Panc1 (cell line): ENCODE measurements around the gene HIPK4. TPM values are rescaled to one million over a fixed set of nuclear protein-coding genes. Genes with fewer than 3 reads are reported as not detected.
A peak's percentile ranks its signal among the peaks of the same experiment; 100 is the strongest.

Experiments
- ATAC-seq: fragments of 200-7000 bp; cut with Tn5 transposase; 2 replicates; pipeline ENCODE4 v1.9.1; 2020; ENCODE audit warnings: mild to moderate bottlenecking, moderate library complexity
- Bru-seq: library from RNA; stranded (reverse); fragments of 400-500 nt; gene quantifications from one replicate; lab custom pipeline; 2021; lab: Mats Ljungman, UMichigan
- BruChase-seq, 2 experiments: library from RNA; stranded (reverse); fragments of 400-500 nt; gene quantifications; one replicate each; lab custom pipeline; 2021; lab: Mats Ljungman, UMichigan
- BruUV-seq: library from RNA; stranded (reverse); fragments of 400-500 nt; replicated peaks from 2 replicates; lab custom pipeline; 2021; lab: Mats Ljungman, UMichigan
- CTCF ChIA-PET: fragments of 300-600 bp; sonication (Branson Sonifier 250); formaldehyde crosslinking; loops from one replicate; lab custom pipeline; 2022; ENCODE audit warnings: antibody characterized with exemption; lab: Charles Lee
- POLR2A ChIA-PET: fragments of 300-600 bp; sonication (Branson Sonifier 250); formaldehyde crosslinking; loops from one replicate; lab custom pipeline; 2022; ENCODE audit warnings: antibody characterized with exemption; lab: Charles Lee
- DNase-seq: peaks from one replicate; pipeline ENCODE4 v3.0.0-alpha.2; 2010; ENCODE audit warnings: low read depth, low spot score
- H3K27ac ChIP-seq: 2 replicates; pipeline ENCODE4 v1.5.1; 2011; ENCODE audit warnings: mild to moderate bottlenecking, low read length, inconsistent platforms
- H3K27me3 ChIP-seq: fragments of 200-500 bp; sonication (Bioruptor generic); 2 replicates; pipeline ENCODE4 v1.6.0; 2014; ENCODE audit warnings: low read length, inconsistent platforms; ENCODE audit not compliant: control insufficient read depth, insufficient read depth
- H3K36me3 ChIP-seq: fragments of 200-500 bp; sonication (Bioruptor generic); 2 replicates; pipeline ENCODE4 v1.5.1; 2014; ENCODE audit warnings: inconsistent platforms, mild to moderate bottlenecking, low read length, moderate library complexity; ENCODE audit not compliant: control insufficient read depth, insufficient read depth
- H3K4me1 ChIP-seq: 2 replicates; pipeline ENCODE4 v1.5.1; 2011; ENCODE audit warnings: inconsistent platforms, mild to moderate bottlenecking, low read length, moderate library complexity; ENCODE audit not compliant: control insufficient read depth, insufficient read depth
- H3K4me3 ChIP-seq, 2 experiments: 2 replicates each; pipeline ENCODE4 v1.5.1; 2011 to 2012; ENCODE audit warnings: low read depth in 2 of 2, low read length in 2 of 2, mild to moderate bottlenecking in 2 of 2, inconsistent platforms in 1 of 2, moderate library complexity in 1 of 2
- H3K9me3 ChIP-seq: fragments of 200-500 bp; sonication (Bioruptor generic); 2 replicates; pipeline ENCODE4 v1.5.1; 2014; ENCODE audit warnings: low read depth, mild to moderate bottlenecking, inconsistent platforms, low read length, moderate library complexity; ENCODE audit not compliant: control insufficient read depth, insufficient read depth
- POLR2AphosphoS5 ChIP-seq: IDR thresholded peaks from 2 replicates; pipeline ENCODE4 v1.6.1; 2012; ENCODE audit warnings: mild to moderate bottlenecking, low read depth, low read length, moderate library complexity
- REST ChIP-seq, 2 experiments: IDR thresholded peaks; 2 replicates each; pipeline ENCODE4 v1.6.1; 2011 to 2012; ENCODE audit warnings: low read depth in 2 of 2, control low read depth in 1 of 2, low read length in 1 of 2, mild to moderate bottlenecking in 1 of 2, moderate library complexity in 1 of 2; ENCODE audit not compliant: insufficient read depth in 1 of 2
- SIN3A ChIP-seq: IDR thresholded peaks from 2 replicates; pipeline ENCODE4 v1.6.1; 2012; ENCODE audit warnings: low read depth, mild to moderate bottlenecking, low read length, moderate library complexity, borderline replicate concordance; ENCODE audit not compliant: insufficient read depth
- TCF7L2 ChIP-seq: IDR thresholded peaks from 2 replicates; pipeline ENCODE4 v1.6.1; 2011; ENCODE audit warnings: mild to moderate bottlenecking, low read depth, low read length, inconsistent platforms
- in situ Hi-C: cut with HindIII; loops from 2 replicates; pipeline ENCODE4 v1.10.0; 2016; ENCODE audit warnings: low sequenced_read_pairs, low pct_unique_long_range_greater_than_20kb
- intact Hi-C: fragments of 100-400 bp; cut with micrococcal nuclease; formaldehyde crosslinking; loops from one replicate; pipeline ENCODE4 v1.10.0; 2022; ENCODE audit not compliant: unreplicated experiment
- long read RNA-seq: library from polyadenylated mRNA; unstranded; transcript quantifications from one replicate; pipeline ENCODE4 v2.0.0, GENCODE V29; 2021; ENCODE audit not compliant: unreplicated experiment
- polyA plus RNA-seq: library from polyadenylated mRNA; unstranded; fragments of >200 nt; gene quantifications from one replicate; pipeline ENCODE4 v1.2.1, GENCODE V29; 2012; ENCODE audit warnings: missing spikeins; ENCODE audit not compliant: insufficient read length
- total RNA-seq: library from RNA; stranded (reverse); gene quantifications from one replicate; pipeline ENCODE4 v1.2.1, GENCODE V29; 2021; ENCODE audit not compliant: unreplicated experiment
- TF ChIP-seq, protein P1 (sequence below): fragments of 450-650 bp; IDR thresholded peaks from 2 replicates; pipeline ENCODE4 v1.5.1; 2017; ENCODE audit warnings: mild to moderate bottlenecking

The HIPK4 gene
- total RNA-seq (0.13 TPM), Bru-seq, nascent RNA (percentile 14 among the genes with signal in this experiment), BruChase-seq, experiment 1, labeled RNA remaining after a 2-hour chase (percentile 19 among the genes with signal in this experiment), BruChase-seq, experiment 2, labeled RNA remaining after a 6-hour chase (percentile 21 among the genes with signal in this experiment)
- polyA plus RNA-seq, result 0.15 TPM
- long read RNA-seq, result 0 reads

- TF ChIP-seq, protein P1, sequence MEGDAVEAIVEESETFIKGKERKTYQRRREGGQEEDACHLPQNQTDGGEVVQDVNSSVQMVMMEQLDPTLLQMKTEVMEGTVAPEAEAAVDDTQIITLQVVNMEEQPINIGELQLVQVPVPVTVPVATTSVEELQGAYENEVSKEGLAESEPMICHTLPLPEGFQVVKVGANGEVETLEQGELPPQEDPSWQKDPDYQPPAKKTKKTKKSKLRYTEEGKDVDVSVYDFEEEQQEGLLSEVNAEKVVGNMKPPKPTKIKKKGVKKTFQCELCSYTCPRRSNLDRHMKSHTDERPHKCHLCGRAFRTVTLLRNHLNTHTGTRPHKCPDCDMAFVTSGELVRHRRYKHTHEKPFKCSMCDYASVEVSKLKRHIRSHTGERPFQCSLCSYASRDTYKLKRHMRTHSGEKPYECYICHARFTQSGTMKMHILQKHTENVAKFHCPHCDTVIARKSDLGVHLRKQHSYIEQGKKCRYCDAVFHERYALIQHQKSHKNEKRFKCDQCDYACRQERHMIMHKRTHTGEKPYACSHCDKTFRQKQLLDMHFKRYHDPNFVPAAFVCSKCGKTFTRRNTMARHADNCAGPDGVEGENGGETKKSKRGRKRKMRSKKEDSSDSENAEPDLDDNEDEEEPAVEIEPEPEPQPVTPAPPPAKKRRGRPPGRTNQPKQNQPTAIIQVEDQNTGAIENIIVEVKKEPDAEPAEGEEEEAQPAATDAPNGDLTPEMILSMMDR, result no peak
- TF ChIP-seq POLR2AphosphoS5, result no peak
- no peak for TF ChIP-seq REST (IDR thresholded peaks at IDR 0.05; ENCODE audit: insufficient read depth in 1 of 2, low read depth in 2 of 2, low read length in 1 of 2)
- no peak for TF ChIP-seq TCF7L2
- no peak for TF ChIP-seq SIN3A
- ATAC-seq, result no peak
- H3K4me3 ChIP-seq, result no peak within 1 kb of the TSS
These were observed at the start of gene HIPK4 for GRCh38 chr19:40390084-40390742. TSS of gene HIPK4 (minus strand) at chr19:40390181. CDS start at chr19:40389902, 279 bp downstream.

GRCh38 chr19:40438284-40438683, 48.3 kb upstream of the HIPK4 start:
- Histone ChIP-seq H3K27me3 (no peaks in the 10 kb centered on the region), H3K27ac (no peak overlapping the region), H3K36me3 (peaks cover 5% of the 10 kb centered on the region), H3K4me1 (peaks cover 11% of the 10 kb centered on the region), H3K4me3 (no peak overlapping the region), H3K9me3 (no peaks in the 10 kb centered on the region)
- TF ChIP-seq TCF7L2 (no peak), POLR2AphosphoS5 (no peak), SIN3A (no peak), REST (IDR thresholded peaks at IDR 0.05; ENCODE audit: insufficient read depth in 1 of 2, low read depth in 2 of 2, low read length in 1 of 2) (no peak)
- TF ChIP-seq, protein P1, result no peak
- CTCF ChIA-PET, result no interaction called here
- intact Hi-C loops, result no loop called here
- ATAC-seq, result no peak
- POLR2A ChIA-PET, result interaction anchor here (0.7 to 0.9 kb wide), 2 partner anchors 12 to 27 kb away, joined by 4 to 5 read pairs; no protein-coding TSS in a partner anchor
- BruUV-seq, result no TSS peak
- no peak for DNase-seq
- in situ Hi-C loops, result no loop called here

More at GRCh38 chr19:40390084-40390742, at the start of gene HIPK4:
- ChIA-PET CTCF (no interaction called here), POLR2A (no interaction called here)
- intact Hi-C loops (no loop called here), in situ Hi-C loops (no loop called here)
- H3K4me1 ChIP-seq, result no peaks in the 10 kb centered on the region
- no peak for DNase-seq
- no peaks in the 10 kb centered on the region for H3K27me3 ChIP-seq
- H3K9me3 ChIP-seq, result no peaks in the 10 kb centered on the region
- BruUV-seq, result no TSS peak
- no peaks in the 10 kb centered on the region for H3K36me3 ChIP-seq
- no peak within 1 kb of the TSS for H3K27ac ChIP-seq
